ENCODE measurements around the gene PTPN7. TPM values are rescaled to one million over a fixed set of nuclear protein-coding genes. Genes with fewer than 3 reads are reported as not detected.

PTPN7 gene
- total and polyA plus RNA-seq, 10 of the 15 experiments (the other 5 are each of a cell fraction or from before 2014, with no cell fraction given) = 7.9 to 117 (median 102) TPM

- TF ChIP-seq CUX1 (IDR thresholded peaks at IDR 0.05; ENCODE audit: insufficient replicate concordance, low read depth, low read length) = peak; percentile 10
- TF ChIP-seq SP1 (IDR thresholded peaks at IDR 0.05; ENCODE audit: low read depth, low read length) = peak; percentile 24
- peak; percentile 14; the same call in 1 of the 2 replicates for TF ChIP-seq SPI1 (IDR thresholded peaks at IDR 0.05; ENCODE audit: borderline replicate concordance, insufficient read depth, low read depth, low read length)
- TF ChIP-seq MEF2B (IDR thresholded peaks at IDR 0.05; ENCODE audit: partially characterized antibody, poor library complexity, severe bottlenecking) = peak; percentile 78
- no peak for TF ChIP-seq IRF4 (IDR thresholded peaks at IDR 0.05; ENCODE audit: low read depth, low read length)
- peak; percentile 20; the same call in 1 of the 2 replicates for TF ChIP-seq CHD2 (IDR thresholded peaks at IDR 0.05; ENCODE audit: borderline replicate concordance, low read depth, low read length)
- TF ChIP-seq EED (IDR thresholded peaks at IDR 0.05; ENCODE audit: low read depth) = peak; percentile 4; the same call in 1 of the 2 replicates
Observed at GRCh38 chr1:202162047-202162417, 1.6 kb upstream of the PTPN7 start (continued).
